ENCODE results near the gene CEP72. TPM values are rescaled to one million over a fixed set of nuclear protein-coding genes. Genes with fewer than 3 reads are reported as not detected.

The CEP72 gene
- total and polyA plus RNA-seq, 2 of the 13 experiments (the other 11 are each of a cell fraction or from before 2014, with no cell fraction given): 3.4 to 9.4 TPM

DNA sequence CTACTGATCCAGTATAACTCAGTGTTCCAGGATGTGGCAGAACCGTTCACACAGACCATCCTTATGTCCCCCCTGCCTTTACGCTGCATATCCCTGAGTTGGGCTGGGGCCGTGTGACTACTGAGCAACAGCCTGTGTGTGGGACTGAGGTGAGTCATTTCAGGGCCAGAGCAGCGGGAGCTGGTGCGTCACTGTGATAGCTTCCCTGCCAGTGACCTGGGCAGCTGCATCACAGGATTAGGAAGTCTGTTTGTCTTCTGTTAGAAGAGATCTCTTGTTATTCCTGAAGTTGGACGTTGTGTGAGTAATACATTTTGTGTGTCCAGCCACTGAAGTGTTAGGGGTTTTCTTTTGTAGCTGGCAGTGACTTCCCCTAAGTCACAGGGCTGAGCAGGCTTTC lies 45.4 kb downstream of the CEP72 start:
- in situ Hi-C loops (cut with HindIII; ENCODE audit: extremely low pct_ligation_motif_present, low pct_unique_long_range_greater_than_20kb) (no loop called here), intact Hi-C loops (cut with micrococcal nuclease; ENCODE audit: unreplicated experiment) (no loop called here)

DNA sequence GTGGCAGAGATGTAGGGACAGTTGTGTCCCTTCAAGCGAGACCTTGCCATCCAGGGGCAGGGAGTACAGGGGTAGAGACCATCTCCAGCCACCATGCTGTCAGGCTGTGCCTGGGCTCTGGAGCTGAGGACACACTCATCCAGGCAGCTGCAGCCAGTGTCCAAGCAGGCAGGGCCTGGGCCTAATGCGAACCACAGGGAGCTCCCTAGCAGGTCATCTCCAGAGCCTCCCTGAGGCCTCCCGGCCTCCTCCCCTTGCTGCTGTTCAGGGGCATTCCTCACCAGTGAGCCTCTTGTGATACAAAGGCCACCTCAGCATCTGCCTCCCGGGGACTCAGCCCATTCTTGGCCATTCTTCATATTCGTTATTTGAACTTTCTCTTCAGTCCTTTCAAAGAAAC lies 46.0 kb downstream of the CEP72 start:
- ChIA-PET POLR2A (no interaction called here), CTCF (ENCODE audit: low intra/inter-chr PET ratio, low total read pairs) (no interaction called here)
- WGBS (ENCODE audit: low lambda C conversion rate): 96% methylated on average over 5 of the region's 5 CpGs
- FAIRE-seq: no peak
- Histone ChIP-seq H3K27ac (ENCODE audit: extremely low read length, insufficient read depth, low read length) (no peak overlapping the region), H2AFZ (ENCODE audit: low read length) (no peak overlapping the region), H3K4me1 (ENCODE audit: insufficient read depth, low read length) (no peaks in the 10 kb centered on the region), H3K9ac (ENCODE audit: insufficient read depth, low read depth, low read length) (no peak overlapping the region), H3K9me3 (ENCODE audit: low read length) (no peaks in the 10 kb centered on the region), H4K20me1 (ENCODE audit: insufficient read depth, low read length) (no peaks in the 10 kb centered on the region), H3K27me3 (ENCODE audit: control insufficient read depth in 1 of 2, insufficient read depth in 2 of 2, low read length in 2 of 2) (no peaks in the 10 kb centered on the region), H3K4me2 (ENCODE audit: low read depth, low read length) (no peak overlapping the region), H3K36me3 (replicated peaks in 1 of 2; ENCODE audit: control insufficient read depth in 1 of 2, insufficient read depth in 2 of 2, low read length in 2 of 2) (peaks cover 7 to 47% of the 10 kb centered on the region in 2 experiments), H3K4me3 (replicated peaks in 1 of 3; ENCODE audit: insufficient read depth in 1 of 3, low read depth in 2 of 3, low read length in 3 of 3) (no peak overlapping the region), H3K79me2 (ENCODE audit: insufficient read depth, low read length) (no peaks in the 10 kb centered on the region)
- no peak for DNase-seq (ENCODE audit: low spot score)
- no TSS peak for BruUV-seq (replicated peaks)
- in situ Hi-C loops (cut with HindIII; ENCODE audit: extremely low pct_ligation_motif_present, low pct_unique_long_range_greater_than_20kb) (no loop called here), intact Hi-C loops (cut with micrococcal nuclease; ENCODE audit: unreplicated experiment) (no loop called here)
- ATAC-seq: no peak
- TF ChIP-seq TBX2 (CRISPR knock-in tag; IDR thresholded peaks at IDR 0.05; ENCODE audit: borderline replicate concordance): no peak
- TF ChIP-seq, protein P1, sequence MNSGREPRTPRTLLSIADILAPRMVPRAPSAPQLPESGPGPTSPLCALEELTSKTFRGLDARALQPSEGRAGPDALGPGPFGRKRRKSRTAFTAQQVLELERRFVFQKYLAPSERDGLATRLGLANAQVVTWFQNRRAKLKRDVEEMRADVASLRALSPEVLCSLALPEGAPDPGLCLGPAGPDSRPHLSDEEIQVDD (CRISPR knock-in tag; IDR thresholded peaks at IDR 0.05; ENCODE audit: borderline replicate concordance): no peak
- TF ChIP-seq, protein P2, sequence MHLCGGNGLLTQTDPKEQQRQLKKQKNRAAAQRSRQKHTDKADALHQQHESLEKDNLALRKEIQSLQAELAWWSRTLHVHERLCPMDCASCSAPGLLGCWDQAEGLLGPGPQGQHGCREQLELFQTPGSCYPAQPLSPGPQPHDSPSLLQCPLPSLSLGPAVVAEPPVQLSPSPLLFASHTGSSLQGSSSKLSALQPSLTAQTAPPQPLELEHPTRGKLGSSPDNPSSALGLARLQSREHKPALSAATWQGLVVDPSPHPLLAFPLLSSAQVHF (CRISPR knock-in tag; IDR thresholded peaks at IDR 0.05): no peak
- TF ChIP-seq ZNF501 (CRISPR knock-in tag; IDR thresholded peaks at IDR 0.05): no peak
- TF ChIP-seq ZNF282 (IDR thresholded peaks at IDR 0.05; ENCODE audit: partially characterized antibody): no peak
- no peak for TF ChIP-seq ZNF768 (CRISPR knock-in tag; IDR thresholded peaks at IDR 0.05)
- no peak for TF ChIP-seq MAF1 (CRISPR knock-in tag; IDR thresholded peaks at IDR 0.05; ENCODE audit: borderline replicate concordance)
- TF ChIP-seq, protein P3, sequence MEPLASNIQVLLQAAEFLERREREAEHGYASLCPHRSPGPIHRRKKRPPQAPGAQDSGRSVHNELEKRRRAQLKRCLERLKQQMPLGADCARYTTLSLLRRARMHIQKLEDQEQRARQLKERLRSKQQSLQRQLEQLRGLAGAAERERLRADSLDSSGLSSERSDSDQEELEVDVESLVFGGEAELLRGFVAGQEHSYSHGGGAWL (CRISPR knock-in tag; IDR thresholded peaks at IDR 0.05): no peak
- TF ChIP-seq, protein P4, sequence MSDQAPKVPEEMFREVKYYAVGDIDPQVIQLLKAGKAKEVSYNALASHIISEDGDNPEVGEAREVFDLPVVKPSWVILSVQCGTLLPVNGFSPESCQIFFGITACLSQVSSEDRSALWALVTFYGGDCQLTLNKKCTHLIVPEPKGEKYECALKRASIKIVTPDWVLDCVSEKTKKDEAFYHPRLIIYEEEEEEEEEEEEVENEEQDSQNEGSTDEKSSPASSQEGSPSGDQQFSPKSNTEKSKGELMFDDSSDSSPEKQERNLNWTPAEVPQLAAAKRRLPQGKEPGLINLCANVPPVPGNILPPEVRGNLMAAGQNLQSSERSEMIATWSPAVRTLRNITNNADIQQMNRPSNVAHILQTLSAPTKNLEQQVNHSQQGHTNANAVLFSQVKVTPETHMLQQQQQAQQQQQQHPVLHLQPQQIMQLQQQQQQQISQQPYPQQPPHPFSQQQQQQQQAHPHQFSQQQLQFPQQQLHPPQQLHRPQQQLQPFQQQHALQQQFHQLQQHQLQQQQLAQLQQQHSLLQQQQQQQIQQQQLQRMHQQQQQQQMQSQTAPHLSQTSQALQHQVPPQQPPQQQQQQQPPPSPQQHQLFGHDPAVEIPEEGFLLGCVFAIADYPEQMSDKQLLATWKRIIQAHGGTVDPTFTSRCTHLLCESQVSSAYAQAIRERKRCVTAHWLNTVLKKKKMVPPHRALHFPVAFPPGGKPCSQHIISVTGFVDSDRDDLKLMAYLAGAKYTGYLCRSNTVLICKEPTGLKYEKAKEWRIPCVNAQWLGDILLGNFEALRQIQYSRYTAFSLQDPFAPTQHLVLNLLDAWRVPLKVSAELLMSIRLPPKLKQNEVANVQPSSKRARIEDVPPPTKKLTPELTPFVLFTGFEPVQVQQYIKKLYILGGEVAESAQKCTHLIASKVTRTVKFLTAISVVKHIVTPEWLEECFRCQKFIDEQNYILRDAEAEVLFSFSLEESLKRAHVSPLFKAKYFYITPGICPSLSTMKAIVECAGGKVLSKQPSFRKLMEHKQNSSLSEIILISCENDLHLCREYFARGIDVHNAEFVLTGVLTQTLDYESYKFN (CRISPR knock-in tag; conservative IDR thresholded peaks at IDR 0.05): no peak

More for the DNA sequence above, 45.4 kb downstream of the CEP72 start:
- Histone ChIP-seq H3K9ac (ENCODE audit: insufficient read depth, low read depth, low read length) (no peak overlapping the region), H3K4me1 (ENCODE audit: insufficient read depth, low read length) (no peaks in the 10 kb centered on the region), H3K36me3 (replicated peaks in 1 of 2; ENCODE audit: control insufficient read depth in 1 of 2, insufficient read depth in 2 of 2, low read length in 2 of 2) (peaks cover 9 to 50% of the 10 kb centered on the region in 2 experiments), H3K4me2 (ENCODE audit: low read depth, low read length) (no peak overlapping the region), H3K9me3 (ENCODE audit: low read length) (no peaks in the 10 kb centered on the region), H3K27me3 (ENCODE audit: control insufficient read depth in 1 of 2, insufficient read depth in 2 of 2, low read length in 2 of 2) (no peaks in the 10 kb centered on the region), H4K20me1 (ENCODE audit: insufficient read depth, low read length) (no peaks in the 10 kb centered on the region), H3K27ac (ENCODE audit: extremely low read length, insufficient read depth, low read length) (no peak overlapping the region), H3K79me2 (ENCODE audit: insufficient read depth, low read length) (no peaks in the 10 kb centered on the region), H3K4me3 (replicated peaks in 1 of 3; ENCODE audit: insufficient read depth in 1 of 3, low read depth in 2 of 3, low read length in 3 of 3) (no peak overlapping the region), H2AFZ (ENCODE audit: low read length) (no peak overlapping the region)
- FAIRE-seq (no peak), DNase-seq (ENCODE audit: low spot score) (no peak), ATAC-seq (no peak)
- WGBS (ENCODE audit: low lambda C conversion rate): 91% methylated on average over 6 of the region's 6 CpGs
- no TSS peak for BruUV-seq (replicated peaks)
- ChIA-PET CTCF (ENCODE audit: low intra/inter-chr PET ratio, low total read pairs) (no interaction called here), POLR2A (no interaction called here)
- TF ChIP-seq BRD4 (CRISPR knock-in tag; IDR thresholded peaks at IDR 0.05): no peak
- no peak for TF ChIP-seq NFRKB (IDR thresholded peaks at IDR 0.05)
- TF ChIP-seq ZNF260 (CRISPR knock-in tag; IDR thresholded peaks at IDR 0.05; ENCODE audit: borderline replicate concordance, low read depth): no peak
- TF ChIP-seq, protein P5, sequence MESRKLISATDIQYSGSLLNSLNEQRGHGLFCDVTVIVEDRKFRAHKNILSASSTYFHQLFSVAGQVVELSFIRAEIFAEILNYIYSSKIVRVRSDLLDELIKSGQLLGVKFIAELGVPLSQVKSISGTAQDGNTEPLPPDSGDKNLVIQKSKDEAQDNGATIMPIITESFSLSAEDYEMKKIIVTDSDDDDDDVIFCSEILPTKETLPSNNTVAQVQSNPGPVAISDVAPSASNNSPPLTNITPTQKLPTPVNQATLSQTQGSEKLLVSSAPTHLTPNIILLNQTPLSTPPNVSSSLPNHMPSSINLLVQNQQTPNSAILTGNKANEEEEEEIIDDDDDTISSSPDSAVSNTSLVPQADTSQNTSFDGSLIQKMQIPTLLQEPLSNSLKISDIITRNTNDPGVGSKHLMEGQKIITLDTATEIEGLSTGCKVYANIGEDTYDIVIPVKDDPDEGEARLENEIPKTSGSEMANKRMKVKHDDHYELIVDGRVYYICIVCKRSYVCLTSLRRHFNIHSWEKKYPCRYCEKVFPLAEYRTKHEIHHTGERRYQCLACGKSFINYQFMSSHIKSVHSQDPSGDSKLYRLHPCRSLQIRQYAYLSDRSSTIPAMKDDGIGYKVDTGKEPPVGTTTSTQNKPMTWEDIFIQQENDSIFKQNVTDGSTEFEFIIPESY (CRISPR knock-in tag; IDR thresholded peaks at IDR 0.05): peak; percentile 58

Data from HepG2 (cell line).